ENCODE data around the gene CCR3. TPM values are rescaled to one million over a fixed set of nuclear protein-coding genes. Genes with fewer than 3 reads are reported as not detected.

The CCR3 gene
- polyA plus RNA-seq, 1 donor (not counting 4 experiments of a cell fraction or from before 2014, with no cell fraction given), result 0.16 TPM

DNA sequence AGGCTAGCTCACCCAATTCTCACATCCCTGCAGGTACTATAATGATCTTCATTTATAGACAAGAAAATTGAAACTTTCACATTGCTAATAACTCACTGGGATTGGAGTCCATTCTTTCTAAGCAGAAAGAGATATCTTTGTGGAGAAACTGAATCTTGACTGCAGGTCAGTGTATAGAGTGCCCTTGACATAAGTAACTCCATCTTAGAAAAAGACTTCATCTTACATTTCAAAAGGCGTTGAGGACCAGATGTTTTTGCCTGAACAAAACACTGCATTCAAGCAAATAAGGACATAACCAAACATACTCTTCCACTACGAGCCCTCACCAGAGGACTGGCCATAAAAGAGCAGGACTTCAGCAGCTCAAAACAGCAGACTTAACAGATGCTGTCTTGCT is 6.8 kb upstream of the CCR3 start:
- Histone ChIP-seq H3K9me1 (ENCODE audit: control insufficient read depth, extremely low read depth, insufficient read depth, low read length) (no peaks in the 10 kb centered on the region), H3K4me3 (ENCODE audit: control insufficient read depth in 2 of 3, extremely low read depth in 1 of 3, insufficient read depth in 2 of 3, low read depth in 1 of 3, low read length in 3 of 3) (no peak overlapping the region), H3K36me3 (ENCODE audit: control insufficient read depth in 2 of 2, extremely low read depth in 1 of 2, insufficient read depth in 2 of 2, low read length in 2 of 2) (no peaks in the 10 kb centered on the region), H3K79me2 (ENCODE audit: control insufficient read depth, insufficient read depth, low read length) (no peaks in the 10 kb centered on the region), H3K27me3 (ENCODE audit: control insufficient read depth, extremely low read depth, insufficient read depth, low read length) (peaks cover 21% of the 10 kb centered on the region), H3K9ac (ENCODE audit: control insufficient read depth, extremely low read depth, insufficient read depth, low read length) (no peak overlapping the region), H3K4me1 (ENCODE audit: control insufficient read depth, extremely low read depth, insufficient read depth, low read length) (no peaks in the 10 kb centered on the region), H3K9me3 (ENCODE audit: control insufficient read depth, low read depth, low read length) (no peaks in the 10 kb centered on the region), H4K20me1 (ENCODE audit: control insufficient read depth, extremely low read depth, insufficient read depth, low read length) (no peaks in the 10 kb centered on the region), H2AFZ (ENCODE audit: control insufficient read depth, low read length) (no peak overlapping the region), H3K27ac (ENCODE audit: control insufficient read depth, insufficient read depth, low read length) (no peak overlapping the region), H3K4me2 (ENCODE audit: control insufficient read depth, extremely low read depth, insufficient read depth, low read depth, low read length) (no peak overlapping the region)
- TF ChIP-seq EZH2 (IDR thresholded peaks at IDR 0.05; ENCODE audit: low read length), result no peak
- TF ChIP-seq, protein P1, sequence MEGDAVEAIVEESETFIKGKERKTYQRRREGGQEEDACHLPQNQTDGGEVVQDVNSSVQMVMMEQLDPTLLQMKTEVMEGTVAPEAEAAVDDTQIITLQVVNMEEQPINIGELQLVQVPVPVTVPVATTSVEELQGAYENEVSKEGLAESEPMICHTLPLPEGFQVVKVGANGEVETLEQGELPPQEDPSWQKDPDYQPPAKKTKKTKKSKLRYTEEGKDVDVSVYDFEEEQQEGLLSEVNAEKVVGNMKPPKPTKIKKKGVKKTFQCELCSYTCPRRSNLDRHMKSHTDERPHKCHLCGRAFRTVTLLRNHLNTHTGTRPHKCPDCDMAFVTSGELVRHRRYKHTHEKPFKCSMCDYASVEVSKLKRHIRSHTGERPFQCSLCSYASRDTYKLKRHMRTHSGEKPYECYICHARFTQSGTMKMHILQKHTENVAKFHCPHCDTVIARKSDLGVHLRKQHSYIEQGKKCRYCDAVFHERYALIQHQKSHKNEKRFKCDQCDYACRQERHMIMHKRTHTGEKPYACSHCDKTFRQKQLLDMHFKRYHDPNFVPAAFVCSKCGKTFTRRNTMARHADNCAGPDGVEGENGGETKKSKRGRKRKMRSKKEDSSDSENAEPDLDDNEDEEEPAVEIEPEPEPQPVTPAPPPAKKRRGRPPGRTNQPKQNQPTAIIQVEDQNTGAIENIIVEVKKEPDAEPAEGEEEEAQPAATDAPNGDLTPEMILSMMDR (optimal IDR thresholded peaks at IDR 0.05 in 1 of 3, IDR thresholded peaks at IDR 0.05 in 1 of 3, conservative IDR thresholded peaks at IDR 0.05 in 1 of 3; ENCODE audit: extremely low read depth in 1 of 3, insufficient read depth in 2 of 3, low read length in 3 of 3), result no peak
- dilution Hi-C loops (cut with MboI; ENCODE audit: extremely low pct_ligation_motif_present, low sequenced_read_pairs), result no loop called here
- DNase-seq (ENCODE audit: low read depth, low spot score) (no peak), FAIRE-seq (no peak)

DNA sequence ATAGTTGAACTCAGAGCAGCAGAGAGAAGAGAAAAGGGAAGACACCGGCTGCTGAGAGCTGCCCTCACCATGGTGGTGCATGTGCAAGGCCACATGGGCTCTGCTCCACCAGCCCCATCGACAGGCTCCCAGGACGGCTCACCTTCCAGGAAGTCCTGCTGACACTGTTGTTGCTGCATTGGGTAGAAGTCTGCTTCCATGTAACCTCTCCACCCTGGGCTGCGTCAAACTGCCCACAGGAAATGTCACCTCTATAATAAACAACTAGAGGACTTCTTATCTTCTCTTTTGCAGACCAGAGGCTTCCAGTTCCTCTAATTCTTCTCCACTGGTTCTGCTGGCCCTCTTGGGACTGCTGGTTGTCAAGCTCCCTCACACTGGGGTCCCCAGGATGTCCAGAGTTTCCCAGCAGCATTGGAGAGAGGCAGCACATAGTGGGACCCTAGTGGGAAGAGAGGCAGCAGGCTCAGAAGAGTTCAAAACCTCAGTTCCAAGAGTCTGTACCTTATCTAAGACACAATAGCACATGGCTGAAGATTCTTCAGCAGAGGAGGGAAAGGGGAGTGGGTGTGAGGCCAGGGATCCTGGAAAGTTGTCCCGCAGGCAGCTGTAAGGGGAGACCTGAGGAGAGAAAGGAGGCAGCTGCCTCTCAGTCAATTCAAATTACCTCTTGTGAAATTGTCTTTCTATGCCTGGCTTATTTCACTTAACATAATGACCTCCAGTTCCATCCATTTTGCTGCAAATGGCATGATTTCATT is 5.8 kb upstream of the CCR3 start:
- no peaks in the 10 kb centered on the region for H3K36me3 ChIP-seq (ENCODE audit: control insufficient read depth in 2 of 2, extremely low read depth in 1 of 2, insufficient read depth in 2 of 2, low read length in 2 of 2)
- H3K27ac ChIP-seq (ENCODE audit: control insufficient read depth, insufficient read depth, low read length), result no peak overlapping the region
- H3K4me1 ChIP-seq (ENCODE audit: control insufficient read depth, extremely low read depth, insufficient read depth, low read length), result no peaks in the 10 kb centered on the region
- no peak overlapping the region for H3K4me3 ChIP-seq (ENCODE audit: control insufficient read depth in 2 of 3, extremely low read depth in 1 of 3, insufficient read depth in 2 of 3, low read depth in 1 of 3, low read length in 3 of 3)
- dilution Hi-C loops (cut with MboI; ENCODE audit: extremely low pct_ligation_motif_present, low sequenced_read_pairs), result no loop called here
- H3K4me2 ChIP-seq (ENCODE audit: control insufficient read depth, extremely low read depth, insufficient read depth, low read depth, low read length), result no peak overlapping the region
- H3K27me3 ChIP-seq (ENCODE audit: control insufficient read depth, extremely low read depth, insufficient read depth, low read length), result peaks cover 19% of the 10 kb centered on the region
- H3K9me3 ChIP-seq (ENCODE audit: control insufficient read depth, low read depth, low read length), result no peaks in the 10 kb centered on the region
- H3K79me2 ChIP-seq (ENCODE audit: control insufficient read depth, insufficient read depth, low read length), result no peaks in the 10 kb centered on the region
- no peak for TF ChIP-seq EZH2 (IDR thresholded peaks at IDR 0.05; ENCODE audit: low read length)
- FAIRE-seq, result no peak
- DNase-seq (ENCODE audit: low read depth, low spot score), result no peak
- no peak overlapping the region for H2AFZ ChIP-seq (ENCODE audit: control insufficient read depth, low read length)
- H3K9me1 ChIP-seq (ENCODE audit: control insufficient read depth, extremely low read depth, insufficient read depth, low read length), result no peaks in the 10 kb centered on the region
- no peaks in the 10 kb centered on the region for H4K20me1 ChIP-seq (ENCODE audit: control insufficient read depth, extremely low read depth, insufficient read depth, low read length)
- H3K9ac ChIP-seq (ENCODE audit: control insufficient read depth, extremely low read depth, insufficient read depth, low read length), result no peak overlapping the region

GRCh38 chr3:46238386-46238785 is 3.9 kb upstream of the CCR3 start:
- dilution Hi-C loops (cut with MboI; ENCODE audit: extremely low pct_ligation_motif_present, low sequenced_read_pairs), result no loop called here
- H3K4me3 ChIP-seq (ENCODE audit: control insufficient read depth in 2 of 3, extremely low read depth in 1 of 3, insufficient read depth in 2 of 3, low read depth in 1 of 3, low read length in 3 of 3), result no peak overlapping the region
- no peaks in the 10 kb centered on the region for H3K9me1 ChIP-seq (ENCODE audit: control insufficient read depth, extremely low read depth, insufficient read depth, low read length)
- no peaks in the 10 kb centered on the region for H3K79me2 ChIP-seq (ENCODE audit: control insufficient read depth, insufficient read depth, low read length)
- H3K9me3 ChIP-seq (ENCODE audit: control insufficient read depth, low read depth, low read length), result no peaks in the 10 kb centered on the region
- no peak overlapping the region for H3K9ac ChIP-seq (ENCODE audit: control insufficient read depth, extremely low read depth, insufficient read depth, low read length)
- H3K27ac ChIP-seq (ENCODE audit: control insufficient read depth, insufficient read depth, low read length), result no peak overlapping the region
- H3K27me3 ChIP-seq (ENCODE audit: control insufficient read depth, extremely low read depth, insufficient read depth, low read length), result peaks cover 19% of the 10 kb centered on the region
- no peak overlapping the region for H2AFZ ChIP-seq (ENCODE audit: control insufficient read depth, low read length)
- DNase-seq (ENCODE audit: low read depth, low spot score) (no peak), FAIRE-seq (no peak)
- no peaks in the 10 kb centered on the region for H3K4me1 ChIP-seq (ENCODE audit: control insufficient read depth, extremely low read depth, insufficient read depth, low read length)
- H4K20me1 ChIP-seq (ENCODE audit: control insufficient read depth, extremely low read depth, insufficient read depth, low read length), result no peaks in the 10 kb centered on the region
- no peak for TF ChIP-seq EZH2 (IDR thresholded peaks at IDR 0.05; ENCODE audit: low read length)
- TF ChIP-seq, protein P1 (optimal IDR thresholded peaks at IDR 0.05 in 1 of 3, IDR thresholded peaks at IDR 0.05 in 1 of 3, conservative IDR thresholded peaks at IDR 0.05 in 1 of 3; ENCODE audit: extremely low read depth in 1 of 3, insufficient read depth in 2 of 3, low read length in 3 of 3), result no peak
- no peak overlapping the region for H3K4me2 ChIP-seq (ENCODE audit: control insufficient read depth, extremely low read depth, insufficient read depth, low read depth, low read length)
- no peaks in the 10 kb centered on the region for H3K36me3 ChIP-seq (ENCODE audit: control insufficient read depth in 2 of 2, extremely low read depth in 1 of 2, insufficient read depth in 2 of 2, low read length in 2 of 2)
